ENCODE data around the gene PARD3B.

DNA sequence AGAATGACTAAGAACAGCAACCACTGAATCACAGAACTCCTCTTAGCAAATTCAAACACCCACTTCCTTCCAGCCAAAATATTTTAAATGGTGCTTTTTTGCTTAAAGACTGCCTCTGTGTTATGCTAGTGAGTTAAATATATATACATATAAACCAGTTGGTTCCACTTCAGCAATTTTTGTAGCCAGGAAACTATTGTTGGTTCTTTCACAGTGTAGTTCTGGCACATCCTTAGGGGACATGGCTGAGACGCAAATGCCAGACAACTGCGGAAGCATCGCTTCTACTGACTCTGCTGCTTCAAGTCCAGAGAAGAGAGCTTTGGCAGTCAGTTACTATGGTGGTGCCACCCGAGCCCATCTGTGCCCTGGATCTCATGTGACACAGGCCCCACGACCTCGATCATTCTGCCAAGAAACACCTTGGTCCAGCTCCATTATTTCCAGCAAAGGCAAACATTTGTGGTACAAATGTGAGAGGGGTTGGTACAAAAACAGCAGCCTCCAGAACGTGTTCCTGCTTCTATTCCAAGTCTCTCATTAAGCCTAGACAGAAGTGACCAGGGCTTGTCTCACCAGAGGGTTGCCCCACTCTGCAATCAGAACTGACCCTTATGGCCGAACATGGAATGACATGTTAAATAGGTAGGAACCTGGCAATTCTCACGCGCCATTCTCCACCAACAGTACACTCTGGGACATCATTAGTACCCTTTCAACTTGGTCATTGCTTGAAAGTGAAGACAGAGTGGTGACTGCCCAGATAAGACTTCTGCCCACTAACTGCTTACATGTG, 1019.3 kb downstream of the PARD3B start:
- no peak for TF ChIP-seq POLR2A (IDR thresholded peaks at IDR 0.05)
- TF ChIP-seq, protein P1, sequence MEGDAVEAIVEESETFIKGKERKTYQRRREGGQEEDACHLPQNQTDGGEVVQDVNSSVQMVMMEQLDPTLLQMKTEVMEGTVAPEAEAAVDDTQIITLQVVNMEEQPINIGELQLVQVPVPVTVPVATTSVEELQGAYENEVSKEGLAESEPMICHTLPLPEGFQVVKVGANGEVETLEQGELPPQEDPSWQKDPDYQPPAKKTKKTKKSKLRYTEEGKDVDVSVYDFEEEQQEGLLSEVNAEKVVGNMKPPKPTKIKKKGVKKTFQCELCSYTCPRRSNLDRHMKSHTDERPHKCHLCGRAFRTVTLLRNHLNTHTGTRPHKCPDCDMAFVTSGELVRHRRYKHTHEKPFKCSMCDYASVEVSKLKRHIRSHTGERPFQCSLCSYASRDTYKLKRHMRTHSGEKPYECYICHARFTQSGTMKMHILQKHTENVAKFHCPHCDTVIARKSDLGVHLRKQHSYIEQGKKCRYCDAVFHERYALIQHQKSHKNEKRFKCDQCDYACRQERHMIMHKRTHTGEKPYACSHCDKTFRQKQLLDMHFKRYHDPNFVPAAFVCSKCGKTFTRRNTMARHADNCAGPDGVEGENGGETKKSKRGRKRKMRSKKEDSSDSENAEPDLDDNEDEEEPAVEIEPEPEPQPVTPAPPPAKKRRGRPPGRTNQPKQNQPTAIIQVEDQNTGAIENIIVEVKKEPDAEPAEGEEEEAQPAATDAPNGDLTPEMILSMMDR (IDR thresholded peaks at IDR 0.05), result no peak
